Stomach (tissue), 4 donors: ENCODE measurements around the gene MALL.

Source experiments
- POLR2A ChIP-seq, 4 donors: fragments of 450-650 bp; IDR thresholded peaks; one replicate each; pipeline ENCODE4 v1.6.1; 2016; ENCODE audit warnings: antibody characterized with exemption in 4 of 4, control low read depth in 2 of 4, mild to moderate bottlenecking in 1 of 4, moderate library complexity in 1 of 4
- TF ChIP-seq, protein P1 (sequence below), 7 experiments: fragments of 450-650 bp in 4 of 7; fragments of 200-600 bp in 3 of 7; sonication (generic) in 3 of 7; IDR thresholded peaks; one replicate each; pipeline ENCODE4 v1.5.1; 2016 to 2019; ENCODE audit warnings: antibody characterized with exemption in 7 of 7, control low read depth in 2 of 7, mild to moderate bottlenecking in 1 of 7

DNA sequence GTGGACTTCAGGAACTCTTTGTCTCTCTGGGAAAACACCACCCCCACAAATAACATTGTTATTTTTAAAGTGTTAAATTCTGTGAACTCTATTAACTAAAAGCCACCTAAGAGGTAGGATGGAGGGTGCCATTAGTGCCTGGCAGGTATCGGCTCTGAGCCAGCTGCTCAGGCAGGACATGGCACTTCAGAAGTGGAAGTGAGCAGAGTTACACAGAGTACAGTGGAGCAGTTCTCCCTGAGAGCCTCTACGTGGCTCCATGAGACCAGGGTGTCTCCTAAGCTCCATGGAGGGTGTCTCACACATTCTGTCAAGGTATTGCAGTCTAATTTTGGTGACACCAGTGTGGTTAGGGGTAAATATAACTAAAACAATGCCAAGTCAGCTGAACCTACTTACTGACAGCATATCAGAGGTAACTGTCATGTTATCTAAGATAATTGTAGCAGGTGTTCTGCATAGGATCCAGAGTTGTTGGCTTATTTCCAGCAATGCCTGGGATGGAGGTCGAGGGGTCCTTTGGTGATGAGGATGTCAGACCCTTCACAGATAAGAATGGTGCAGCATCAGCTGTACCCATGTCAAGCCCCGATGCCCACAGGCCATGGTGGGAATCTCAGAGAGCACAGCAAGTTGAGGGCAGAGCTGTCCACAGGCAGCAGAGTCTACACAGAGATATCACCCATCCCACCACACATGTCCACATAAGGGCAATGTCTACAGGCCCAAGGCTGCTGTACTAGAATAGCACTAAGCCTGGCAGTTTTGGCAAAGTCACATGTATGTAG lies 8.6 kb upstream of the MALL start:
- TF ChIP-seq, protein P1, sequence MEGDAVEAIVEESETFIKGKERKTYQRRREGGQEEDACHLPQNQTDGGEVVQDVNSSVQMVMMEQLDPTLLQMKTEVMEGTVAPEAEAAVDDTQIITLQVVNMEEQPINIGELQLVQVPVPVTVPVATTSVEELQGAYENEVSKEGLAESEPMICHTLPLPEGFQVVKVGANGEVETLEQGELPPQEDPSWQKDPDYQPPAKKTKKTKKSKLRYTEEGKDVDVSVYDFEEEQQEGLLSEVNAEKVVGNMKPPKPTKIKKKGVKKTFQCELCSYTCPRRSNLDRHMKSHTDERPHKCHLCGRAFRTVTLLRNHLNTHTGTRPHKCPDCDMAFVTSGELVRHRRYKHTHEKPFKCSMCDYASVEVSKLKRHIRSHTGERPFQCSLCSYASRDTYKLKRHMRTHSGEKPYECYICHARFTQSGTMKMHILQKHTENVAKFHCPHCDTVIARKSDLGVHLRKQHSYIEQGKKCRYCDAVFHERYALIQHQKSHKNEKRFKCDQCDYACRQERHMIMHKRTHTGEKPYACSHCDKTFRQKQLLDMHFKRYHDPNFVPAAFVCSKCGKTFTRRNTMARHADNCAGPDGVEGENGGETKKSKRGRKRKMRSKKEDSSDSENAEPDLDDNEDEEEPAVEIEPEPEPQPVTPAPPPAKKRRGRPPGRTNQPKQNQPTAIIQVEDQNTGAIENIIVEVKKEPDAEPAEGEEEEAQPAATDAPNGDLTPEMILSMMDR (IDR thresholded peaks at IDR 0.05): no peak
- TF ChIP-seq POLR2A (IDR thresholded peaks at IDR 0.05): no peak
